PC-3 (cell line): ENCODE results near the gene JCAD.

Experiments used
- CTCF ChIP-seq: fragments of 300-600 bp; sonication (generic); conservative IDR thresholded peaks from 2 replicates; pipeline ENCODE4 v1.5.1; 2017; ENCODE audit warnings: antibody characterized with exemption, low read depth, mild to moderate bottlenecking, low read length
- EZH2 ChIP-seq: fragments of 300-600 bp; sonication (generic); IDR thresholded peaks from one replicate; pipeline ENCODE4 v1.6.1; 2017; ENCODE audit warnings: antibody characterized with exemption, mild to moderate bottlenecking, low read length; ENCODE audit not compliant: unreplicated experiment
- EZH2phosphoT487 ChIP-seq: fragments of 300-600 bp; sonication (generic); IDR thresholded peaks from 2 replicates; pipeline ENCODE4 v1.6.1; 2018; ENCODE audit warnings: mild to moderate bottlenecking, antibody characterized with exemption, low read length, borderline replicate concordance

- TF ChIP-seq CTCF (no peak), EZH2 (no peak), EZH2phosphoT487 (no peak)
These were observed 32.1 kb downstream of the JCAD start for GRCh38 chr10:30027057-30028005.
